ENCODE results near the gene GATD1.
A peak's percentile ranks its signal among the peaks of the same experiment; 100 is the strongest.

The GATD1 gene

DNA sequence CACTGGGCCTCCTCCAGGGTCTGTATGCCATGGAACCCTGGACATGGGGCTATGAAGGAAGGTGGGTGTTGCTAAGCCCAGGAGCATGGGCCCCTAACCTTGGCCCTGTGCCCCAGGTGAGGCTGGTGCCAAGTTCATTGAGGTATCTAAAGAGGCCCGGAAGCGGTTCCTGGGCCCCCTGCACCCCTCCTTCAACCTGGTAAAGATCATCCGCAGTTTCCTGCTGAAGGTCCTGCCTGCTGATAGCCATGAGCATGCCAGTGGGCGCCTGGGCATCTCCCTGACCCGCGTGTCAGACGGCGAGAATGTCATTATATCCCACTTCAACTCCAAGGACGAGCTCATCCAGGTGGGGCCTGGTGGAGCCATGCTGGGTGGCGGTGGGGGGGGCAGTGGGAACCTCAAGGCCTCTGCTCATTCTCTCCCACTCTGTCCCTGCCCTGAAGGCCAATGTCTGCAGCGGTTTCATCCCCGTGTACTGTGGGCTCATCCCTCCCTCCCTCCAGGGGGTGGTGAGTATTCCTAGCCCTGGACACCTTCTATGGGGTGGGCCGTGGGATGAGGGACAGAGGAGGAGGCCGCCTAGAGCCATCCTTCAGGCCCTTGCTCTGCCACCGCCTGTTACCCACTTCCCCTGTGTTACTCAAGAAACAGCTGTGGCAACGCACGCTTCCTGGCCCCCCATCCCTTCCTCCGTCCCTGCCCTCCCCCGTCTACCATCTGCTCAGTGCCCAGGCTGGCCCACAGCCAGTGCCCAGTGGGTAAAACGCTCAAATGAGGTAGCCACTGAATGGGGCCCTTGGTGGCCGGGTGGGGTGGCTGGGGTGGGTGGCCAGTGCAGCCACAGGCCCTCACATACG lies 44.5 kb upstream of the GATD1 start:
- no peak overlapping the region for H3K27ac ChIP-seq
- H3K4me3 ChIP-seq, result no peak overlapping the region
- no peak for TF ChIP-seq EZH2 (IDR thresholded peaks at IDR 0.05)
- TF ChIP-seq FOXP2 (optimal IDR thresholded peaks at IDR 0.05; ENCODE audit: control extremely low read depth, extremely low read length, insufficient read depth), result no peak
- TF ChIP-seq POLR2AphosphoS5 (IDR thresholded peaks at IDR 0.05; ENCODE audit: borderline replicate concordance, low read depth, low read length), result no peak
- DNase-seq (ENCODE audit: low read depth, low spot score), result no peak
- H3K36me3 ChIP-seq (ENCODE audit: insufficient read depth, low read length), result no peaks in the 10 kb centered on the region; the same call in 1 of the 2 replicates
- no peaks in the 10 kb centered on the region for H3K9me3 ChIP-seq (ENCODE audit: low read depth, low read length)
- no peak overlapping the region for H3K9ac ChIP-seq (ENCODE audit: insufficient read length)

DNA sequence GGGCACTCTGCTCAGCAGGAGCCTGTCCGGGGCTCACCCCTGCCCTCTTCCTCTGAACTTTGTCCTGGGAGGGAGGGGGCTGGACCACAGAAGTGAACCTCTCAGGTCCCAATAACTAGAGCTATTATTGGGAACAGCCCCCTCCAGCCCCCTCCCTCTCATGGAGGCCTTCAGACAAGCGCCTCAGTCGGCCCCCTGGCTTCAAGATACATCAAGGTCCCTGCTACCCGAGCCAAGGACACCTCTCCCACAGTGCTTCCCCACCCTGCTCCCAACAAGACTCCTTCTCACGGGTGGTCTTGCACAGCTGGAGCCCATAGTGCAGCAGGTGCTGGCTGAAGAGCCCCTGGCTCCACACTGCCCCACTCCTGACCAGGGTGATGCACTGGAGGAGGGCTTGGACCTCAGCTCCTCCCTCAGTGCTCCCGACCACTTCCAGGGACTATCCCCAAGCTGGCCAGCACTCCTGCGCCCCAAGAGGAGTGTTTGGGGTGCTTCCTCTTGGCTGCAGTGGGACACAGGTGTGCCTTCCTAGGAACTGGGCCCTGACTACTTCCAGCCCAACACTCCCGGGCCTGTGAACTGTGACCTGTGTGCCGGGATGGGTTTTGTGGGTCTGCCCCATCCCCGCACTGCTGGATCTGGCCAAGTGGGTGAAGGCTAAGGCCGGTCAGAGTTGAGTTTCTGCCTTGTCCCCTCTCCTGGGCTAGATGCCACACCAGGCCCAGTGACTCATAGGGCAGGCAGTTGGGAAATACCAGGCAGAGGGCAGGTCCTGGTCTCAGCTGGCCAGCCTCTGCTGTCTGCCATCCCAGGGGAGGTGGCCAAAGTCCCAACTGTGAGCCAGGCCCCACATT lies 43.6 kb upstream of the GATD1 start:
- Histone ChIP-seq H3K4me3 (peak overlapping the region; percentile 88), H3K9me3 (ENCODE audit: low read depth, low read length) (no peaks in the 10 kb centered on the region), H3K27ac (no peak overlapping the region), H3K36me3 (ENCODE audit: insufficient read depth, low read length) (no peaks in the 10 kb centered on the region; the same call in 1 of the 2 replicates), H3K9ac (ENCODE audit: insufficient read length) (peak overlapping the region; percentile 83)
- no peak for TF ChIP-seq POLR2AphosphoS5 (IDR thresholded peaks at IDR 0.05; ENCODE audit: borderline replicate concordance, low read depth, low read length)
- no peak for TF ChIP-seq FOXP2 (optimal IDR thresholded peaks at IDR 0.05; ENCODE audit: control extremely low read depth, extremely low read length, insufficient read depth)
- TF ChIP-seq EZH2 (IDR thresholded peaks at IDR 0.05), result no peak
- no peak for DNase-seq (ENCODE audit: low read depth, low spot score)

DNA sequence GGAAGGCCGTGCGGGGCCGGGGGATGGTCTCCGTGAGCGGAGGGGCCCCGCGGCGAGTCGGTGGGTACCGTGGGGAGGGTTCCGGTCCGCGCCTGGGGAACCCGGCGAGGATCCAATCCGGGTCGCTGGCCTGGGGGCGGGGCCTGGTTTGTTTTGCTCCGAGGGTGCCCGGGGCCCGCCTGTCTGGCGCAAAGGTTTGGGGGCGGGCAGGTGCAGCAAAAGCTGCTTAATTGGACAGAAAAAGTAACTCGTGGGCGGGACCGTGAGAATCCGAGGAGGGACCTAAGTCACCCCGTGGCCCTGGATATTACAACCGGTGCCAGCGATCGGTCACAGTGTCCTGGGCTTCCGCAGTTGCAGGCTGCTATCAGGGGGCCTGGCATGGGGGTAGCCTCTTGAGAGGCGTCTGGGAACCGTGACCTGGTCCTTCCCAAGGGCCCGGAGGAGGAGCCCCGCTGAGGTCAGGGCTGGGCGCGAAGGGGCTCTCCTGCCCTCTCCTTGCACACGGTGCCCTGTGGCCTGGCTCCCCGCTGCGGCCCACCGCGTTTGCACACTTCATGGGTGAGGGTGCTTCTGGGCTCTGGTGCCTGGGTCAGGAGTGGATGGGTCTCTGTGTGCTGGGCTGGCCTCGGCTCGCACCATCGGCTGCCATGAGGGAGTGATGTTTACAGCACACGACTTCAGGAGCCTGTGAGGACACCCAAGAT lies 42.8 kb upstream of the GATD1 start:
- Histone ChIP-seq H3K36me3 (ENCODE audit: insufficient read depth, low read length) (no peaks in the 10 kb centered on the region; the same call in 1 of the 2 replicates), H3K9me3 (ENCODE audit: low read depth, low read length) (no peaks in the 10 kb centered on the region), H3K27ac (no peak overlapping the region), H3K9ac (ENCODE audit: insufficient read length) (peak overlapping the region; percentile 83), H3K4me3 (peak overlapping the region; percentile 88)
- DNase-seq (ENCODE audit: low read depth, low spot score), result no peak
- TF ChIP-seq FOXP2 (optimal IDR thresholded peaks at IDR 0.05; ENCODE audit: control extremely low read depth, extremely low read length, insufficient read depth), result no peak
- no peak for TF ChIP-seq EZH2 (IDR thresholded peaks at IDR 0.05)
- no peak for TF ChIP-seq POLR2AphosphoS5 (IDR thresholded peaks at IDR 0.05; ENCODE audit: borderline replicate concordance, low read depth, low read length)

DNA sequence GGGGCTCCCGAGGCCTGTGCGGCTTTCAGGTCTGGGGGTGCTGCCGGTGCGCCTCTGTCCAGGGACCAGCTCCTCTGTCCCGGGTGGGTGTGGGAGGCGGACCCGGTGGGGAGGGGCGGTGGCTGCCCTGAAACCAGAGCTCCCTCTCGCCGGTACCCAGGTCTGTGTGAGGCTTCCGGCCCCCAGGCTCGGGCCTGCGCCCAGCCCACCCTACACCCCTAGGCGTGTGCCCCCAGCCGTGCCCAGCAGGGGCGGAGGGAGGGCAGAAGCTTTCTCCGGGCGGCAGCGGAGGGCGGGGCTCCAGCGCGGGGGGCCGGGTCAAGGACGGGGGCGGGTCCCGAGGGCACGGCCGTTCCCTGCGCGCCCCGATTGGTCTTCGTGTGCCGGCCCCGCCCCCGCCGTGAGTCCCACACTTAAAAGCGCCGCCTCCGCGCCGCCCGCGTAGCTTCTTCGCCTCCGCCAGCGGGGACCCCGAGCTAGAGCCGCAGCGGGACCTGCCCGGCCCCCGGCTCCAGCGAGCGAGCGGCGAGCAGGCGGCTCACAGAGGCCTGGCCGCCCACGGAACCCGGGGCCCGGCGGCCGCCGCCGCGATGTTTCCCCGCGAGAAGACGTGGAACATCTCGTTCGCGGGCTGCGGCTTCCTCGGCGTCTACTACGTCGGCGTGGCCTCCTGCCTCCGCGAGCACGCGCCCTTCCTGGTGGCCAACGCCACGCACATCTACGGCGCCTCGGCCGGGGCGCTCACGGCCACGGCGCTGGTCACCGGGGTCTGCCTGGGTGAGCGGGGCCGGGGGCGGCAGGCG lies 42.0 kb upstream of the GATD1 start:
- Histone ChIP-seq H3K27ac (no peak overlapping the region), H3K9ac (ENCODE audit: insufficient read length) (peak overlapping the region; percentile 83), H3K9me3 (ENCODE audit: low read depth, low read length) (no peaks in the 10 kb centered on the region), H3K36me3 (ENCODE audit: insufficient read depth, low read length) (no peaks in the 10 kb centered on the region; the same call in 1 of the 2 replicates), H3K4me3 (peak overlapping the region; percentile 88)
- DNase-seq (ENCODE audit: low read depth, low spot score), result no peak
- TF ChIP-seq FOXP2 (optimal IDR thresholded peaks at IDR 0.05; ENCODE audit: control extremely low read depth, extremely low read length, insufficient read depth), result peak; percentile 17
- no peak for TF ChIP-seq EZH2 (IDR thresholded peaks at IDR 0.05)
- TF ChIP-seq POLR2AphosphoS5 (IDR thresholded peaks at IDR 0.05; ENCODE audit: borderline replicate concordance, low read depth, low read length), result peak; percentile 95

DNA sequence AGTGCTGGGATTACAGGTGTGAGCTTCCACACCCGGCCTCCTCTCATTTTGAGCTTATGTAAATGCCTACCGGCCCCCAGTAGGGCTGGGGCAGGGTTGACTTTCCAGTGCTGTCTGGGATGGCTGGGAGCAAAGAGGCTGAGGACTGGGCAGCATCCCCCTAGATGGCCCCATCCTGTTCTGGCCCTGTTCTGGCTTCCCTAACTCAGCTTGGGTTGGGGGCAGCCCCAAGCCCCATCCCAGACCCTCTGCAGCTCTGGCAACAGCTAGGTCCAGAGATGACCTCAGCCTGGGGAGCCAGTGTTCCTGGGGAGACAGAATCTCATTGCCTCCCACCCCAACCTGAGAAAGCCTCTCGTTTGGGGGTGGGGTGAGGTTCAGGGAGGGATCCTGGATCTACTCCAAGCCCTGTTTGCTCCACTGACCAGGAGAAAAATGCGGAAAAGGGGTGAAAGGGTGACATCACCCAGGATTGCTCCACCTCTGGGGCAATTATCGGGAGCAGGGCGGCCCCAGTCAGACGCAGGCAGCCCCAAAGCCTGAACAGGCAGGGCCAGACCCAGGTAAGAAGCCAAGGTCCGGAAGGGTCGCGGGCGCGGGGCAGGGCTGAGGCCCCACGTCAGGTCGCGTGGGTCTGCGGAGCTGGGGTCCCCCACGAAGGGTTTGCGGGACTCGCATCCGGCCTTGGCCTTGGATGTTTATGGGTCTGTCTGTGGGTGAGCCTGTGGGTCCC lies 41.3 kb upstream of the GATD1 start, which contains the start of gene PNPLA2:
Gene PNPLA2 (plus strand): TSS at position 519 of the 733 bp plus-strand sequence. CDS start 805 bp downstream, outside the sequence.
- no peak for DNase-seq (ENCODE audit: low read depth, low spot score)
- Histone ChIP-seq H3K9ac (ENCODE audit: insufficient read length) (peak within 1 kb of the TSS; percentile 83), H3K36me3 (ENCODE audit: insufficient read depth, low read length) (peaks cover 5% of the 10 kb centered on the region), H3K4me3 (peak within 1 kb of the TSS; percentile 88), H3K9me3 (ENCODE audit: low read depth, low read length) (no peaks in the 10 kb centered on the region), H3K27ac (no peak within 1 kb of the TSS)
- TF ChIP-seq FOXP2 (optimal IDR thresholded peaks at IDR 0.05; ENCODE audit: control extremely low read depth, extremely low read length, insufficient read depth), result no peak
- TF ChIP-seq EZH2 (IDR thresholded peaks at IDR 0.05), result no peak
- TF ChIP-seq POLR2AphosphoS5 (IDR thresholded peaks at IDR 0.05; ENCODE audit: borderline replicate concordance, low read depth, low read length), result no peak

DNA sequence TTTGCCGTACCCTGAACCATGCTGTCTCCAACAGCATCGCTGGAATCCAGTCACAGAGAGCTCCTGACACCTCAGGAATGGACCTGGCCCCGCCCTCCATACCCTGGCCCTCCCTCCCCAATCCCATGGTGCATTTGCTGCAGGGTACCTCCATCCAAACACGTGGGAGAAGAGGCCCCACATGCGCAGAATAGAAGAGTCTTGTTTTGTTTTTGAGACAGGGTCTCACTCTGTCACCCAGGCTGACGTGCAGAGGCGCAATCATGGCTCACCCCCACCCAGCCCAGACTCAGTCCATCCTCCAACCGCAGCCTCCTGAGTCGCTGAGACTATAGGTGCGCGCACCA lies 39.1 kb upstream of the GATD1 start:
- Histone ChIP-seq H3K4me3 (no peak overlapping the region), H3K9me3 (ENCODE audit: low read depth, low read length) (no peaks in the 10 kb centered on the region), H3K9ac (ENCODE audit: insufficient read length) (no peak overlapping the region), H3K27ac (no peak overlapping the region), H3K36me3 (ENCODE audit: insufficient read depth, low read length) (peaks cover 27% of the 10 kb centered on the region)
- TF ChIP-seq EZH2 (IDR thresholded peaks at IDR 0.05) (no peak), POLR2AphosphoS5 (IDR thresholded peaks at IDR 0.05; ENCODE audit: borderline replicate concordance, low read depth, low read length) (0 out of 2 replicates have a peak, but pooled peaks have one; percentile 19)
- DNase-seq (ENCODE audit: low read depth, low spot score), result no peak
